HG03571 (cell line): ENCODE measurements around the gene TNNC1.

Source experiments
- ATAC-seq: cut with Tn5 transposase; IDR thresholded peaks from one replicate; pipeline ENCODE4 v1.9.1; 2021; ENCODE audit not compliant: unreplicated experiment

The TNNC1 gene

GRCh38 chr3:52484680-52485461, 31.0 kb upstream of the TNNC1 start:
- no peak for ATAC-seq

GRCh38 chr3:52483577-52484381, 29.9 kb upstream of the TNNC1 start:
- ATAC-seq = no peak

- no peak for ATAC-seq
Observed at GRCh38 chr3:52483081-52483480, 29.2 kb upstream of the TNNC1 start.

- ATAC-seq = no peak
Observed at GRCh38 chr3:52481819-52482521, 28.1 kb upstream of the TNNC1 start.

- no peak for ATAC-seq
Observed at GRCh38 chr3:52480768-52481715, 27.2 kb upstream of the TNNC1 start.

- ATAC-seq = no peak
Observed at GRCh38 chr3:52479877-52480575, 26.2 kb upstream of the TNNC1 start.

- ATAC-seq = no peak
Observed at GRCh38 chr3:52479037-52479876, 25.4 kb upstream of the TNNC1 start.

GRCh38 chr3:52477796-52478095, 23.9 kb upstream of the TNNC1 start:
- ATAC-seq = no peak

- ATAC-seq = no peak
Observed at GRCh38 chr3:52477076-52477795, 23.4 kb upstream of the TNNC1 start.

GRCh38 chr3:52473026-52473425, 19.2 kb upstream of the TNNC1 start:
- no peak for ATAC-seq

GRCh38 chr3:52472239-52473000, 18.6 kb upstream of the TNNC1 start:
- no peak for ATAC-seq

- ATAC-seq = no peak
Observed at GRCh38 chr3:52471371-52472238, 17.8 kb upstream of the TNNC1 start.

GRCh38 chr3:52470920-52471319, 17.1 kb upstream of the TNNC1 start:
- ATAC-seq = no peak

- no peak for ATAC-seq
Observed at GRCh38 chr3:52469001-52469400, 15.2 kb upstream of the TNNC1 start.

- no peak for ATAC-seq
Observed at GRCh38 chr3:52468336-52468735, 14.5 kb upstream of the TNNC1 start.

- ATAC-seq = no peak
Observed at GRCh38 chr3:52463416-52463815, 9.6 kb upstream of the TNNC1 start.

- no peak for ATAC-seq
Observed at GRCh38 chr3:52461874-52462273, 8.0 kb upstream of the TNNC1 start.
